GM19328 (cell line): ENCODE results near the gene MREG.

ENCODE experiments used
- ATAC-seq: cut with Tn5 transposase; IDR thresholded peaks from one replicate; pipeline ENCODE4 v1.9.1; 2021; ENCODE audit warnings: mild to moderate bottlenecking, moderate library complexity; ENCODE audit not compliant: unreplicated experiment

The MREG gene

DNA sequence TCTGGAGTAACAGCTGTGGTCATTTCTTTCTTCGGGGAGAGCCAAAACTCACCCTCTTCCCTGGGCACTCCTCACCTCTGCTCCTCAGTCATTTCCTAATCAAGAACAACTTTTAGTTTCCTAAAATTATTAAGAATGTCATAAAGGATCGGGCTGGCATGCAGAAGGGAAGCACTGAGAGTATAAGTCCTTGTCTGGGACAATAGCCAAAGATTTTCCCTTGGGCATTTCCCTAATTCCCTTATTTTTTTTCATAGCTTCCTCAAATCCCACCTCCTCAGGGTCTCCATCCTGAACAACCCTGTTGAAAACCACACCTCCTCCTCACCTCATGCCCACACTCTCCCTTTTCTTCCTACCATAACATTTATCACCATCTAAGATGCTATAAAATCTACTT is 115.0 kb downstream of the MREG start:
- ATAC-seq = no peak

DNA sequence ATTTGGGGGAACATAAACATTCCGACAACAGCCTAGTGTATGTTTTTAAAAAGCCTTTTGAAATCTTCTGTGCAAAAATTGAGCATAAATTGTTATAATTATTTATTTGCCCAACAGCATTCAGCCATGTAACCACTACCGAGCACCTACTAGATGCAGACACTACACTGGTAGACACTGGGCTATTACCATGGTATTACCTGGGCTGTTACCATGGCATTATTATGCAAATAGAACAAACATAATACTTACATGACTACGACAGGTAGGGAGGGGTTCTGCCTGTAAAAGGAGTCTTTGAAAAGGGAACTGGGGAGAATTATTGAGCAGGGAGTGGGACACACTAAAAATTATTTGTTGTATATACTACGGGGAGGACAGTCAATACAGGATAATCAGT is 116.4 kb downstream of the MREG start:
- ATAC-seq = no peak

DNA sequence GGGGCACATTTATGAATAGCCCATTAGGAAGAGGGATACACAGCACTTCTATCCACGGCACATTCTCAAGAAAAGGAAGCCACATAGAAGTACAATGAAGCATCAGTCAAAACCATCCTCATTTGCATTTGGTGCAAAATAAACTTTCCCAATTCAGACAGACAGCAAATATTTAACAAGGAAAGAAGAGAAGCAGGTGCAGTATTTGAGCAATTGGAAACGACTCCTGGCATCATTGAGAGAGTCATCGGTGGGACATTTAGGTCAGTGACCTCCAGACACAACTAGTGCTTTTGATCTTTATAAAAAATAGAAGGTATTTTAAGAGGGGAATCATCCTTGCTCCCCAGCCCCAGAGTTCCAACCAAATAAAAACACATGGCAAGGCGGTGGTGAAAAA is 118.0 kb downstream of the MREG start:
- ATAC-seq = no peak
